ENCODE data around the gene SEC24B. TPM values are rescaled to one million over a fixed set of nuclear protein-coding genes. Genes with fewer than 3 reads are reported as not detected.

The SEC24B gene
- total RNA-seq, 2 experiments from 2014 or later, result 27.0 to 28.5 TPM

DNA sequence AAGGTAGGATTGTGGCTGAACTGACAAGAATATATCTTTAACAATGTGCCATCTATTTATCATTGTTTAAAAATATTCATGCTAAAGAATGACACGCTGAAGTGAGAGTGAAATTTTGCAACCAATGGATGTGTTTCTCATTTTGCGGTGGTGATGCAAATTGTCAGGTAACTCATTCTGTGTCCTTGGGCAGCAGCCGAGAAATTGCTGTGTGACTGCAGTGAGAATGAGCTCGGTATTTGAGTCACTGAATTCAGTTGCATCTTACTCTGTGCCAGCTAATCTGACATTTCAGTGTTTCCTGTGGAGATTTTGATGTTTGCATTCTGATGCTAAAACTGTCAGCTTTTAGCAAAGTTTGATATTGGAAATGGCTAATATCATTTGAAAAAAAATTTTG lies 154.6 kb downstream of the SEC24B start:
- ATAC-seq (ENCODE audit: low read depth) (peak; percentile 88), DNase-seq (no peak)
- Mint-ChIP-seq H3K9me3 (peaks cover 14% of the 10 kb centered on the region), H3K27ac (peak overlapping the region; percentile 57), H3K4me3 (peak overlapping the region; percentile 37), H3K27me3 (no peaks in the 10 kb centered on the region), H3K36me3 (peaks cover 45% of the 10 kb centered on the region), H3K4me1 (peaks cover 39% of the 10 kb centered on the region)
- POLR2A ChIA-PET, result interaction anchor here (1.3 to 1.4 kb wide), 2 partner anchors 26 to 27 kb away, joined by 3 read pairs; no protein-coding TSS in a partner anchor

DNA sequence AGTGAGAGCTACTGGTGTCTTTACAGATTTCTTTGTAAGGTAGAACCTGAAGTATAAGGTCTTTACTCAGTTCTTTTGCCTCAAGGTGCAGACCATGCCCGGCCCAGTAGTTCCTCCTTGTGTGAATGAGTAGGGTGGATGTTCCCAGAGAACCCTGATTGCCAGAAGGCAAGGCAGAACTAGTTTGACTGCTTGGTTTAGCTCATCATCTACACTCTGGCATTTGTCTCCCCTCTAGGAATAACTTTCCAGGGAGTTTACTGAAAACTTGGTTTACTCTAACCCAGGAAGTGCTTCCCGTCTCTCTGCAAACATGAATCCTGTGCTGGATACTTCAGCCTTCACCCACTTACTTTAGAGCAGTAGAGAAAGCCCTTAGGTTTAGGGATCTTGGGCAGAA lies 155.5 kb downstream of the SEC24B start:
- peaks cover 10% of the 10 kb centered on the region for H3K9me3 Mint-ChIP-seq
- H3K4me1 Mint-ChIP-seq, result peaks cover 35% of the 10 kb centered on the region
- no peak for ATAC-seq (ENCODE audit: low read depth)
- DNase-seq, result no peak
- POLR2A ChIA-PET, result interaction anchor here (1.3 kb wide), 1 partner anchor 27 kb away, joined by 3 read pairs; no protein-coding TSS in a partner anchor
- no peak overlapping the region for H3K27ac Mint-ChIP-seq
- H3K4me3 Mint-ChIP-seq, result no peak overlapping the region
- H3K27me3 Mint-ChIP-seq, result no peaks in the 10 kb centered on the region
- peaks cover 43% of the 10 kb centered on the region for H3K36me3 Mint-ChIP-seq

DNA sequence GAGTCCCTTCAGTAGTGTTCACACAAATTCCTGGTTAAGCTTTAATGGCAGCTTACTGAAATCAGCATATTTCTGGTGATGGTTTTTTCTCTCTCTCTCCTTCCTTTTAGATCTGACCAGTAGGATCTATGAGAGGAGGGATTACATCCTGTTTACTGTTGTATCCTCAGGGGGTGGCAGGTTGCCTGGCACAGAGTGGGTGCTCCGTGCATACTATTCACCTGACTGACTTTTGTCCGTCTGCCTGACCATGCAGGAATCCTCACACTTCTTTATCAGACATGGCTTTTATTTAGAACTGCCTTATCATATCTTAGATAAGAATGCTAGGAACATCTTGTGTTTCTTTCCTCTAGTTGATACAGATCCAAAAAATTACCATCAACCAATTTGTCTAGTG lies 156.0 kb downstream of the SEC24B start:
- DNase-seq, result no peak
- H3K4me1 Mint-ChIP-seq, result peaks cover 30% of the 10 kb centered on the region
- H3K9me3 Mint-ChIP-seq, result peaks cover 8% of the 10 kb centered on the region
- no peak overlapping the region for H3K27ac Mint-ChIP-seq
- POLR2A ChIA-PET, result interaction anchor here (1.4 kb wide), 1 partner anchor 9 kb away, joined by 3 read pairs; no protein-coding TSS in a partner anchor
- no peaks in the 10 kb centered on the region for H3K27me3 Mint-ChIP-seq
- no peak overlapping the region for H3K4me3 Mint-ChIP-seq
- ATAC-seq (ENCODE audit: low read depth), result no peak
- peaks cover 41% of the 10 kb centered on the region for H3K36me3 Mint-ChIP-seq

Small RNA genes within 50 kb of the gene (microRNA-seq; reads per million reads assigned to microRNA genes)
- gene MIR576, result 29.5 reads per million, percentile 35 among the genes with 10 or more reads in this experiment

Other genes starting within 250 kb of the SEC24B start
- gene COL25A1, start 131.2 kb upstream of the SEC24B start, total RNA-seq, result under 1 TPM in 1 of 2 experiments, not detected in 1; 0.67 TPM
- gene MCUB, start 126.4 kb downstream of the SEC24B start, total RNA-seq, result 100 to 1,000 TPM; 110 to 121 TPM

Data from activated naive CD8-positive, alpha-beta T cell treated with anti-CD3 and anti-CD28 coated beads, Interleukin-2, amount 10 ng/mL, durations not matched to agents 7 days and 5 days (primary cell).